GM06990 (cell line): ENCODE measurements around the gene FAM229A.
A peak's percentile ranks its signal among the peaks of the same experiment; 100 is the strongest.

Source experiments
- DNase-seq: peaks from one replicate; pipeline ENCODE4 v3.0.0-alpha.2; 2011; ENCODE audit not compliant: insufficient read length; ENCODE audit errors: extremely low read depth
- H3K27me3 ChIP-seq: replicated peaks from 2 replicates; pipeline ENCODE4 v1.6.0; 2011; ENCODE audit warnings: low read length; ENCODE audit not compliant: control insufficient read depth, insufficient read depth
- H3K36me3 ChIP-seq: 2 replicates; pipeline ENCODE4 v1.5.1; 2011; ENCODE audit warnings: low read length; ENCODE audit not compliant: control insufficient read depth, insufficient read depth
- H3K4me3 ChIP-seq: replicated peaks from 2 replicates; pipeline ENCODE4 v1.5.1; 2011; ENCODE audit warnings: low read depth, mild to moderate bottlenecking, control low read depth, low read length
- TF ChIP-seq, protein P1 (sequence below): IDR thresholded peaks from 2 replicates; pipeline ENCODE4 v1.5.1; 2011; ENCODE audit warnings: low read length, control low read depth, mild to moderate bottlenecking, inconsistent platforms; ENCODE audit not compliant: insufficient read depth, poor library complexity, severe bottlenecking

The FAM229A gene

DNA sequence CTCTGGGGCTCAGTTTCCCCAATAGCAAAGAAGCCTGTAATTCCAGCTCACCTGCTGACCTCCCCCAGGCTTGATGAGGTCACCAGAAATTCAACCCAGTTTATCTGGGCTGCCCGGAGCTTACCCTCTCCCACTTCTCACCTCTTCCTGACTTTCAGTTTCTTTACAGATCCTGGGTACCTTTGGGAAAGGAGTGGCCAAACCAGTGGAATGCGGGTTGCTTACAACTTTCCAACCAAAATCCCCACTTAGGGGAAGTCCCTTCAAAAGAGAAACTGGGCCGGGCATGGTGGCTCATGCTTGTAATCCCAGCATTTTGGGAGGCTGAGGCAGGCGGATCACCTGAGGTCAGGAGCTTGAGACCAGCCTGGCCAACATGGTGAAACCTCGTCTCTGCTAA, 20.3 kb downstream of the FAM229A start:
- no peak for DNase-seq
- Histone ChIP-seq H3K4me3 (no peak overlapping the region), H3K27me3 (no peaks in the 10 kb centered on the region), H3K36me3 (no peaks in the 10 kb centered on the region)
- TF ChIP-seq, protein P1, sequence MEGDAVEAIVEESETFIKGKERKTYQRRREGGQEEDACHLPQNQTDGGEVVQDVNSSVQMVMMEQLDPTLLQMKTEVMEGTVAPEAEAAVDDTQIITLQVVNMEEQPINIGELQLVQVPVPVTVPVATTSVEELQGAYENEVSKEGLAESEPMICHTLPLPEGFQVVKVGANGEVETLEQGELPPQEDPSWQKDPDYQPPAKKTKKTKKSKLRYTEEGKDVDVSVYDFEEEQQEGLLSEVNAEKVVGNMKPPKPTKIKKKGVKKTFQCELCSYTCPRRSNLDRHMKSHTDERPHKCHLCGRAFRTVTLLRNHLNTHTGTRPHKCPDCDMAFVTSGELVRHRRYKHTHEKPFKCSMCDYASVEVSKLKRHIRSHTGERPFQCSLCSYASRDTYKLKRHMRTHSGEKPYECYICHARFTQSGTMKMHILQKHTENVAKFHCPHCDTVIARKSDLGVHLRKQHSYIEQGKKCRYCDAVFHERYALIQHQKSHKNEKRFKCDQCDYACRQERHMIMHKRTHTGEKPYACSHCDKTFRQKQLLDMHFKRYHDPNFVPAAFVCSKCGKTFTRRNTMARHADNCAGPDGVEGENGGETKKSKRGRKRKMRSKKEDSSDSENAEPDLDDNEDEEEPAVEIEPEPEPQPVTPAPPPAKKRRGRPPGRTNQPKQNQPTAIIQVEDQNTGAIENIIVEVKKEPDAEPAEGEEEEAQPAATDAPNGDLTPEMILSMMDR, result no peak

- H3K36me3 ChIP-seq, result no peaks in the 10 kb centered on the region
- TF ChIP-seq, protein P1, result no peak
- H3K27me3 ChIP-seq, result no peaks in the 10 kb centered on the region
- DNase-seq, result no peak
- no peak overlapping the region for H3K4me3 ChIP-seq
These were observed 21.0 kb downstream of the FAM229A start for GRCh38 chr1:32341186-32341757.

DNA sequence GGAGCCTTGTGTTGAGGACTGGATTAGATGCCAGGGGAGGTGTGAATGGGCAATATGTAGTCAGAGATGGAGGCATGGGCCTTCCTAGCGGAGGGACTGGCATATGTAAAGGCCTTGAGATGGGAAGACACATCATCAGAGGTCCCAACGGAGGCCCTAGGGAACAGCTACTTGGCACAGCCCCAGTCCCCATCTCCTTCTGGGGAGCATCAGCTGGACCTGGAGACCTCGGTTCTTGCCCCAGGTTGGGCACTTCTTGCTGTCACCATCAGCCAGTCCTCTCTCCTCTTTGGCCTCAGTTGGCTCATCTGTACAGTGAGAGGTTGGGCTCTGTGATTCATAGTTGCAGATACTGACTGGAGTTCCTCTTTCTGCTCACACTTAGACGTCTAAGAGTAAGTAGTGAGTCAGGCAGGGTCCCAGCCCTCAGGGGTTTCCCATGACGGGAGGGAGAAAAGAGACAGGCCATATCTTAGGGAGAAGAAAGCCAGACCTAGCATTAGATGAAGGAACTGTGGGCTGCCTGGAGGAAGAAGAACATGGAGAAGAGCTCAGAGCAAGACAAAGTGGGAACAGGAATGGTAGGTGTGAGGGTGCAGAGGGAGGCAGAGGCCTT, 22.8 kb downstream of the FAM229A start:
- Histone ChIP-seq H3K27me3 (no peaks in the 10 kb centered on the region), H3K4me3 (no peak overlapping the region; the same call in 1 of the 2 replicates), H3K36me3 (peaks cover under 1% of the 10 kb centered on the region)
- DNase-seq, result peak; percentile 50
- TF ChIP-seq, protein P1, result no peak

DNA sequence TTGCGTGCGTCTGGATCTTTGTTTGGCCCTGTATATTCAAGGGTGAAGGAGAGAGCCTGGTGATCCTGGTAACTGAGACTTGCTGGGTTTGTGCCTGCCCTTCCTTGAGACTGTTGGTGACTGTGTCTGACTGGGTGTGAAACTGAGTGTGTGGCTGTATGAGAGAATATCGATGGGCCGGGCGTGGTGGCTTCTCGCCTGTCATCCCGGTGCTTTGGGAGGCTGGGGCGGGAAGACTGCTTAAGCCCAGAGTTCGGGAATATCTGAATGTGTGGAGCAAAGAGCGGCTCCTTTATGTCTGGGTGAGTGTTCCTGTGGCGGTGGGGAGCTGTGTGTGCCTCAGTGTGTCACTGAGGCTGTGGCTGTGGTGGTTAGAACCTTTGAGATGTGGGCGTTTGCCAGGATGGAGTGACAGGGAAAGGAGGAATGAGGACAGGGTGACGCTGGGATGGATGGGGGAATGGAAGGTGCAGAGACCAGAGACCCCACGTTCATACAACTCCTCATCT, 23.6 kb downstream of the FAM229A start:
- Histone ChIP-seq H3K4me3 (no peak overlapping the region), H3K36me3 (peaks cover 4% of the 10 kb centered on the region), H3K27me3 (no peaks in the 10 kb centered on the region)
- DNase-seq, result no peak
- TF ChIP-seq, protein P1, result no peak

DNA sequence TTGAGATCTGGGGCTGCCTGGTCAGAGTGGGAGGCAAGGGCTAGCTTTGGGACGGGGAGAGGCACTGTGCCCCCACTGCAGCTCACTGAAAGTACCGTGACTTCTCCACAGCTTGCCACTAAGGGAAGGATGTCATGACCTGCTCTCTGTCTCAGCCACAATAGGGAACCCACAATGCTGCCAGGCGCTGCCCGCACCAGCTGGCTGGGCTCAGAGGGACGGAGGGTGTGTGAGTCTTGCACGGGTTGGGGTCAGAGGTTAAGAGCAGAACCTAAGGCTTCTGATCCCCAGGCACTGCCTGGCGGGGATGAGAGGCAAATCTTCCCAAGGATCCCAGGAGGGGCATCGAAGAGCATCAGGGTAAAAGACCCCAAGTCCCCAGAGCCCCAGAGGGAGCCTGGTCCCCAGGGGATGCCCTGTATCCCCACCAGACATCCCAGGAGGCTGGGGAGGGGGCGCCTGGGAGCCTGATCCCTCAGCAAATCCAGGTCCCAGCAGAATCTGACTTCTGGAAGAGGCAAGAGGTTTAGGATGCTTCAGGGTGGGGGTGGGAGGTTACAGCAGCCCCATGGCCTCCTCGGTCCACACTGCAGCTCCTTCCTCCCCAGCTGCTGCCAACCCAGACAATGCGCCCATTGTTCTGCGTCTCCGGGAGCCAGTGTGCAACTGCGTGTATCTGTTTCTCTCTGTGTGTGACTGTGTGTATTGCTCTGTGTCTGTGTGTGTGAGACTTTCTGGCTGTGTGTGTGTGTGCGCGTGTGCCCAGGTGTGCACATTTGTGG, 24.2 kb downstream of the FAM229A start:
- peak; percentile 74 for DNase-seq
- no peaks in the 10 kb centered on the region for H3K27me3 ChIP-seq
- H3K4me3 ChIP-seq, result no peak overlapping the region
- TF ChIP-seq, protein P1, result no peak
- peaks cover 4% of the 10 kb centered on the region for H3K36me3 ChIP-seq
